Activated T-helper 1 cell treated with anti-CD3 and anti-CD28 coated beads, Interleukin-2, amount 50 U/mL, for 16 hours (primary cell): Measurements from ENCODE around the gene LACTB.
"Not testable (repeated sequence)": the region's sequence is repeated elsewhere in the genome, so short reads cannot be mapped to it uniquely, and the experiment has no call there.

Source experiments
- DNase-seq, 2 donors: peaks; one replicate each; pipeline ENCODE4 v3.0.0-alpha.2; 2020; ENCODE audit warnings: low read depth in 1 of 2, low spot score in 1 of 2

Gene LACTB

GRCh38 chr15:63089260-63090043 is 32.2 kb upstream of the LACTB start:
- DNase-seq = no peak

- DNase-seq = no peak
These were observed 31.2 kb upstream of the LACTB start for GRCh38 chr15:63090472-63090871.

- DNase-seq = no peak
These were observed 30.8 kb upstream of the LACTB start for GRCh38 chr15:63090887-63091286.

- DNase-seq = no peak
These were observed 29.8 kb upstream of the LACTB start for GRCh38 chr15:63091679-63092446.

- DNase-seq = peak; percentile 40 to 42
These were observed 28.0 kb upstream of the LACTB start for GRCh38 chr15:63093486-63094205.

- DNase-seq = no peak
These were observed 27.1 kb upstream of the LACTB start for GRCh38 chr15:63094495-63094931.

- DNase-seq = no peak
These were observed 25.5 kb upstream of the LACTB start for GRCh38 chr15:63096178-63096577.

GRCh38 chr15:63098901-63099300 is 22.8 kb upstream of the LACTB start:
- not testable (repeated sequence) for DNase-seq

- DNase-seq = not testable (repeated sequence)
These were observed 22.1 kb upstream of the LACTB start for GRCh38 chr15:63099581-63099980.

- no peak for DNase-seq
These were observed 18.2 kb upstream of the LACTB start for GRCh38 chr15:63103416-63103815.

GRCh38 chr15:63104727-63105126 is 16.9 kb upstream of the LACTB start:
- no peak for DNase-seq

- DNase-seq = not testable (repeated sequence)
These were observed 16.3 kb upstream of the LACTB start for GRCh38 chr15:63105354-63105753.

GRCh38 chr15:63107895-63108546 is 13.6 kb upstream of the LACTB start:
- no peak for DNase-seq

GRCh38 chr15:63109498-63109897 is 12.2 kb upstream of the LACTB start:
- DNase-seq = no peak

GRCh38 chr15:63109920-63110319 is 11.7 kb upstream of the LACTB start:
- DNase-seq = no peak

GRCh38 chr15:63110428-63111026 is 11.1 kb upstream of the LACTB start:
- no peak for DNase-seq

- DNase-seq = no peak
These were observed 10.2 kb upstream of the LACTB start for GRCh38 chr15:63111481-63111880.

GRCh38 chr15:63112871-63113270 is 8.8 kb upstream of the LACTB start:
- DNase-seq = no peak

- DNase-seq = no peak
These were observed 7.2 kb upstream of the LACTB start for GRCh38 chr15:63114465-63114864.

- DNase-seq = no peak
These were observed 2.8 kb upstream of the LACTB start for GRCh38 chr15:63118854-63119253.
